ENCODE data around the gene TMEM47.

The TMEM47 gene

DNA sequence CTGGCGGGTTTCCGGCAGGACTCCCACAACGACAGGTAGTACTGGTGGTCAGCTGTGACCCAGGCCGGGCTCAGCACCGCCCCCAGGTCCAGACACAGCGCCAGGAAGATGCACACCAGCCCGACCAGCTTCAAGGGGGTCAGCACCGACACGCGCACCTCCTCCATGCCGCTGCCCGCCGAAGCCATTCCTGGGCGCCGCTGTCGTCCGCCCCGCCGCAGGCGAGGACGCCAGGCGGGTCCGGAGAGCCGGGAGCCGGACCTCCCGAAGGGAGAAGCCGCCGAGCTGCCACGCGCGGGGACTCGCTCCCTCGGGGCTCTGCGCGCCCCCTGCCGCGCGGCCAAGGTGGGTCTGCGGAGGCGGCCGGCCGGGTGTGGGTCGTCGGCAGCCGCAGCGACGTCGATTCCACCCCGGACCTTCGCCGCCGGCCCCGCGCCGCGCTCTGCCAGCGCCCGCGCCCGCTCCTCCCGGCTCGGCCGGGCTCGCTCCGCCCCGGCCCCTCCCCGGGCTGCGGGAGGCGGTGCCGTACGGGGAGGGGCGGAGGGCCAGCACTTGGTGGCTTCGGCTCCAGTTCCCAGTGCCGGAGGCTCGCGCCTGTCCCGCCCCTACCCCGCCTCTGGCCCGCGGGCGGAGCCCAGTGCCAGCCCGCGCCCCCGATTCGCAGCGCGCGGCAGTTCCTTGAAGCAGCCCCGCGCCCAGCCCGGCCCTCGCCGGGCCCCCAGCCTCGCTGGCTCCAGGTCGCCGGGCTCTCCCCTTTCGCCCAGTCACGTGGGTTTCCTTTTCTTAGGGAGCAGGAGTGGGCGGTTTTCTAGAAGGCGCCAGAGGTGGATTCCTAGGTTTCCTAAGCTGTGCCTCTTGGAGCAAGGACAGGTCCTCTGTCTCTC lies at the start of gene TMEM47:
TMEM47 (minus strand) TSS at position 444 of the 884 bp plus-strand sequence; CDS start at position 188, 256 bp downstream.
- peak within 1 kb of the TSS; percentile 68 for H3K27ac ChIP-seq (ENCODE audit: low read depth, low read length)

DNA sequence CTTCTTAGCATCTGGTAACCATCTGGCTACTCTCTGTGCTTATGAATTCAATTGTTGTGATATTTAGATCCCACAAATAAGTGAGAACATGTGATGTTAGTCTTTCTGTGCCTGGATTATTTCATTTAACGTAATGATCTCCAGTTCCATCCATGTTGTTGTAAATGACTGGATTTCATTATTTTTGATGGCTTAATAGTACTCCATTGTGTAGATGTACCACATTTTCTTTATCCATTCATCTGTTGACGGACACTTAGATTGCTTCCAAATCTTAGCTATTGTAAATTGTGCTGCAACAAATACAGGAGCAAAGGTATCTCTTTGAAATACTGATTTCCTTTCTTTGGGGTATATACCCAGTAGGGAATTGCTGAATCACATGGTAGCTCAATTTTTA lies 30.0 kb upstream of the TMEM47 start:
- H3K27ac ChIP-seq (ENCODE audit: low read depth, low read length), result no peak overlapping the region
- no peak overlapping the region for H3K4me3 ChIP-seq (ENCODE audit: low read length)

More for the DNA sequence above, at the start of gene TMEM47:
- Histone ChIP-seq H3K36me3 (ENCODE audit: control insufficient read depth, insufficient read depth, low read length) (no peaks in the 10 kb centered on the region), H3K9ac (ENCODE audit: low read length) (peak within 1 kb of the TSS; percentile 32), H3K4me1 (ENCODE audit: control insufficient read depth, insufficient read depth, low read length) (no peaks in the 10 kb centered on the region), H3K27me3 (ENCODE audit: control insufficient read depth, insufficient read depth, low read length) (no peaks in the 10 kb centered on the region), H3K4me3 (ENCODE audit: low read length) (peak within 1 kb of the TSS; percentile 52)

DNA sequence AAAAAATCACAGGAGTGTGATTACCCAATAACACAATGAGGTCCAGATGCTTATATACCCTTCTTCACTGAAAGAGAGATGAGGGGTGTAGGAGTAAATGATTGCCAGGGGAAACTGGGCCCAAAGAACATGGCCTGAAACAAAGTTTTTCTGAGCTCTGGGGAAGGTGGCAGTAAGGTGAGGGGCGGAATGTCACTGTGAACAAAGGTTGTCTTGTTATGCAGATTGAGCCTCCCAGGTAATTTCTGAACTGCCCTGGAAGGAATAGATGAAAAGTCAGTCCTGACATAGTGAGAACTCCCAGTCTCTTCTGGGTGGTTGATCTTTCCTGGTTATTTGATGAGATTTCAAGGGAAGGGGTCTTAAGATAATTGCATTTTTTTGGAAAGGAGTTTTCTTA lies 2.5 kb upstream of the TMEM47 start:
- no peak overlapping the region for H3K4me3 ChIP-seq (ENCODE audit: low read length)
- no peaks in the 10 kb centered on the region for H3K27me3 ChIP-seq (ENCODE audit: control insufficient read depth, insufficient read depth, low read length)
- H3K27ac ChIP-seq (ENCODE audit: low read depth, low read length), result no peak overlapping the region
- H3K9ac ChIP-seq (ENCODE audit: low read length), result no peak overlapping the region
- H3K36me3 ChIP-seq (ENCODE audit: control insufficient read depth, insufficient read depth, low read length), result no peaks in the 10 kb centered on the region
- H3K4me1 ChIP-seq (ENCODE audit: control insufficient read depth, insufficient read depth, low read length), result no peaks in the 10 kb centered on the region

More for the DNA sequence above, 30.0 kb upstream of the TMEM47 start:
- H3K9ac ChIP-seq (ENCODE audit: low read length), result no peak overlapping the region
- H3K27me3 ChIP-seq (ENCODE audit: control insufficient read depth, insufficient read depth, low read length), result no peaks in the 10 kb centered on the region
- H3K36me3 ChIP-seq (ENCODE audit: control insufficient read depth, insufficient read depth, low read length), result no peaks in the 10 kb centered on the region
- no peaks in the 10 kb centered on the region for H3K4me1 ChIP-seq (ENCODE audit: control insufficient read depth, insufficient read depth, low read length)

DNA sequence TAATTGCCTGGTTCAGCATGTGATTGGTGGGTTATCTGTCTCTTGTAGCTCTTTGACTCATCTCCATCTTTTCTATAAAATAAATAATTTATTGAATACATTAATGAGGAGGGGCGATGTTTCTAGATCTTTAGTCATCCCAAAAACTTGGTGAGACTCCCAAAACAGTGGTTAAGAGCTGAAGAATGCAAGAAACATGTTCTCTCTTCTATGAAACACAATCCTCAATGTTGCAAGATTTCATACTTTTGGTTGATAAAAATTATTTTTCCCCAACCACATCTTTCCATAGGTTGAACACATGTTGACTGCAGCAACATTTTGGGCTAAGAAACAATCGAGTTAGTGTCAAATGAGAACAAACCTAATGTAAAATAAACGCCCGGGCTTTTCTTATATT lies 1.2 kb upstream of the TMEM47 start:
- H3K36me3 ChIP-seq (ENCODE audit: control insufficient read depth, insufficient read depth, low read length), result no peaks in the 10 kb centered on the region

DNA sequence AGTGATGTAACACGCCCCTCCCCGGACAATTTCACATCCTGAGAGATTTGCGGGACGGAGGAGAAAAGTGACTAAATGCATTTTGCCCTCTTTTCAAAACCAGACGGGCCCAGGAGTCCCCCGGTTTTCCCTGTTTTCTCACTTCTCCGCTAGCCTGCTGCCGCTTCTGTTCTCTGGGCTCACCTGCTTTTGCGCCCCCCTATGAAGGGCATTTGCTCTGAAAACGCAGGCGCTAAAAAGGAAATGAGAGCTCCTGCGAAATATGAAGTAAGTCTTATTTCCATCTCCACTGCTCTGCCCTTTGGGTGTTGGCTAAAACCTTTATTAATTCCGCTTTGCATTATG lies 613 bp upstream of the TMEM47 start:
- Histone ChIP-seq H3K4me3 (ENCODE audit: low read length) (peak overlapping the region; percentile 44), H3K4me1 (ENCODE audit: control insufficient read depth, insufficient read depth, low read length) (no peaks in the 10 kb centered on the region), H3K36me3 (ENCODE audit: control insufficient read depth, insufficient read depth, low read length) (no peaks in the 10 kb centered on the region), H3K9ac (ENCODE audit: low read length) (no peak overlapping the region), H3K27ac (ENCODE audit: low read depth, low read length) (peak overlapping the region; percentile 68), H3K27me3 (ENCODE audit: control insufficient read depth, insufficient read depth, low read length) (no peaks in the 10 kb centered on the region)

More for the DNA sequence above, 1.2 kb upstream of the TMEM47 start:
- no peak overlapping the region for H3K9ac ChIP-seq (ENCODE audit: low read length)
- no peak overlapping the region for H3K4me3 ChIP-seq (ENCODE audit: low read length)
- H3K27me3 ChIP-seq (ENCODE audit: control insufficient read depth, insufficient read depth, low read length), result no peaks in the 10 kb centered on the region
- H3K27ac ChIP-seq (ENCODE audit: low read depth, low read length), result no peak overlapping the region
- no peaks in the 10 kb centered on the region for H3K4me1 ChIP-seq (ENCODE audit: control insufficient read depth, insufficient read depth, low read length)

DNA sequence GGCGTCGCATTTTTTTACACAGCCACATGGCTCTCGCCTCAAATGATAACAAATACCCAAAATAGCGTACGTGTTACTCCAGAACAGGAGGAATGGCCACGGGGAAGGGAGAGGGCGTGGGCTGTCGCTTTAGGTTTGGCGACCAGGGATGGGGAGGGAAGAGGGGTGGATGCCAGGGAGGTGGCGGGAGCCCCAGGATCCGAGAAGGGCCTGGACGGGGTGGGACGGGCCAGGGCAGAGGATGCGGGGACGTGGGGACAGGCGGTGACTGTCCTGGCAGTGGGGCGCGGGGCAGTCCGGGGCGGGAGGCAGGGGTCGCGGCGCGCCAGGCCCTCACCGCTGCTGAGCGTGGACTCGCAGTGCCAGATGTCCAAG lies 631 bp downstream of the TMEM47 start:
- Histone ChIP-seq H3K27me3 (ENCODE audit: control insufficient read depth, insufficient read depth, low read length) (no peaks in the 10 kb centered on the region), H3K9ac (ENCODE audit: low read length) (peak overlapping the region; percentile 32), H3K27ac (ENCODE audit: low read depth, low read length) (peak overlapping the region; percentile 65), H3K4me3 (ENCODE audit: low read length) (peak overlapping the region; percentile 52), H3K4me1 (ENCODE audit: control insufficient read depth, insufficient read depth, low read length) (no peaks in the 10 kb centered on the region), H3K36me3 (ENCODE audit: control insufficient read depth, insufficient read depth, low read length) (no peaks in the 10 kb centered on the region)

DNA sequence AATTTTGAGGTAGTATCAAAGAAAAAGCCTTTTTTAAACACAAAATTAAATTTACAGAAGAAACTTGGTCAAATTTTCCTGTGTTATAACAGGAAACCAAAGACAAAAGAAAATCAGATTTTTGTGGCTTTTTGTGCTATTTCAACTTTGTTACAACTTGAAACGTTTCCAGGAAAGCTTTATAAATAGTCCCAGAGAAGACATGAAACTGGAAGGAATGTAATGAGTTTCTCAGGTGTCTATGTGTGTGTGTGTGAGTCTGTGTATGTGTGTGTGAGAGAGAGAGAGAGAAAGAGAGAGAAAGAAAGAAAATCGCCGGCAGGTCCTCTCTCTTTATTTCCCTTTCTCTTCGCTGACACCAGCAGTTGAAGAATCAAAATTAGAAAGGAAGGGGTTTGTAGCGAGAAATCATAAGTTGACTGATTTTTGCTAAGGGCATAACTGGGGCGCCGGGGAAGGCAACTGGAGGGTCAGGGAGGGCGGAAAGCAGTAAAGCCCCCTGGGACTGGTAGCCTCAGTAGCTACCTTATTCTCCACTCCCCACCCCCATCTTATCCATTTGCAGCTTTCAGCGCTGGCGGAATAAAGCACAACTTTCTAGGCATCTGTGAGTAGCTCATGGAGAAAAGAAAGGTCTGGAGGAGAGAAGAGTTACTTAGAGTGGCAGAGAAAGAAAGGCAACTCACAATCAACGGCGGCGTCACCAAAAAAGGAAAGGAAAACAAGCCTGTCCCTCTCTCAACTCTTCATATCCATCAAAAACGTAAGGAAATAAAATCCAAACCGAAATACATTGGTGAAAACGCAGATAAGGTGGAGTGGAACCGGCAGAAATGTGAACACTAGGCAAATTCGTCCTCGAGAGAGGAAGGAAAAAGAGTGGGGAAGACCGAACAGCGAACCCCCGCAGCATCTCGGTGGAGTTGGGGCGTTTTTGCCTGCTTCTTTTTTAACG lies 1.3 kb downstream of the TMEM47 start:
- H3K27me3 ChIP-seq (ENCODE audit: control insufficient read depth, insufficient read depth, low read length), result no peaks in the 10 kb centered on the region
- no peaks in the 10 kb centered on the region for H3K4me1 ChIP-seq (ENCODE audit: control insufficient read depth, insufficient read depth, low read length)
- peak overlapping the region; percentile 52 for H3K4me3 ChIP-seq (ENCODE audit: low read length)
- peak overlapping the region; percentile 65 for H3K27ac ChIP-seq (ENCODE audit: low read depth, low read length)
- H3K9ac ChIP-seq (ENCODE audit: low read length), result peak overlapping the region; percentile 32
- H3K36me3 ChIP-seq (ENCODE audit: control insufficient read depth, insufficient read depth, low read length), result no peaks in the 10 kb centered on the region

DNA sequence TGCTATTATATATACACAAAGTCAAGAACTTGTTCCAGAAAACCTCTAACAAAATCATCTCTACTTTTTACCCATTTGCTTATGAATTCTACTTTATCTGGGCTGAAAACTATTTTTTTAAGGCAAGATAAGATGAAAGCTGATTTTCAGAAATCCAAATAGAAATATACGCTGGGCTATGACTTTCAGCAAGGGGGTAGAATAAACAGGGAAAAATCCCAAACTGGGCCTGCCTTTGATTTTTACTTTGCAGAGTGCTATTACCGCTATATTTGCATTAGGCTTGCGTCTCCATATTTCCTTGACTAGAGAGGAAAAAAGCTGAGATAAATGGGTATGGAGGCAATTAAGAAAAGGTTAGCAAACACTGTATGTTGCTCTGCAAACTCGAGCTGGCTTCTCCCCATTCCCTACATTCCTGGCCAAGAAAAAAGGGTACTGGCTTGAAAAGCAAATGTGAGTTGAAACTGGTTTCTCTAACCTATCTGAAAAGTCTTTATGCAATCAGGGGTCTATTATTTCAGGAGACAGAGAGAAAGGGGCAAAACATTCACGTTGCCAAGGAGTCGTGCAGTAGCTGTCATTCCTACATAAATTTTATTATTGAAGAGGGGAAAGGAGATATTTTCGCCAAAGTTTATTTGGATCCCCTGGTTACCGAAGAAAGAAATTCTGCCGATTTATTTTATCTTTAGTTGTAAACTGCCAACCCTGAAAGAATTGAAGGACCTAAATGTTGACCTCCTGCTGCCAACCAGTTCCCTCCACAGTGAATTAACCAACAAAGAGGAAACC lies 2.2 kb downstream of the TMEM47 start:
- Histone ChIP-seq H3K27ac (ENCODE audit: low read depth, low read length) (peak overlapping the region; percentile 65), H3K9ac (ENCODE audit: low read length) (no peak overlapping the region), H3K27me3 (ENCODE audit: control insufficient read depth, insufficient read depth, low read length) (no peaks in the 10 kb centered on the region), H3K4me1 (ENCODE audit: control insufficient read depth, insufficient read depth, low read length) (no peaks in the 10 kb centered on the region), H3K36me3 (ENCODE audit: control insufficient read depth, insufficient read depth, low read length) (no peaks in the 10 kb centered on the region), H3K4me3 (ENCODE audit: low read length) (peak overlapping the region; percentile 52)

DNA sequence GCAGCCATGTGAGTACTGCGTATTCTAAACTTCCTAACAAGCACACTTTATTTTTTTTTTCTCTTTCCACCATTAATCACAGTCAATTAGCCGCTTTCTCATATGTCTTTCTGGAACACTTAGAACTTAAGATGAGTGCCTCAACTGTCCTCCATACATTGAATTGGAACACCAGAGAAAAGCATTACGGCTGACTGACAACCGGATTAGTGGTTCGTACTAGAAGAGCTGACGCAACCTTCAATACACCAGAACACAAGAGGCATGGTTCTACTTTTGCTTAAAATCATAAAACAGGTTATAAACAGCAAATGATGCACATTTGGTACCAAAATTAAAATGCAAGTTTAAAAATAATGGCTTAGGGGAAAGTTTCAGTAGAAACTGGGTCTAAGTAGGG lies 3.3 kb downstream of the TMEM47 start:
- no peaks in the 10 kb centered on the region for H3K36me3 ChIP-seq (ENCODE audit: control insufficient read depth, insufficient read depth, low read length)
- H3K4me1 ChIP-seq (ENCODE audit: control insufficient read depth, insufficient read depth, low read length), result no peaks in the 10 kb centered on the region
- peak overlapping the region; percentile 56 for H3K27ac ChIP-seq (ENCODE audit: low read depth, low read length)
- H3K4me3 ChIP-seq (ENCODE audit: low read length), result peak overlapping the region; percentile 34
- no peak overlapping the region for H3K9ac ChIP-seq (ENCODE audit: low read length)
- no peaks in the 10 kb centered on the region for H3K27me3 ChIP-seq (ENCODE audit: control insufficient read depth, insufficient read depth, low read length)

DNA sequence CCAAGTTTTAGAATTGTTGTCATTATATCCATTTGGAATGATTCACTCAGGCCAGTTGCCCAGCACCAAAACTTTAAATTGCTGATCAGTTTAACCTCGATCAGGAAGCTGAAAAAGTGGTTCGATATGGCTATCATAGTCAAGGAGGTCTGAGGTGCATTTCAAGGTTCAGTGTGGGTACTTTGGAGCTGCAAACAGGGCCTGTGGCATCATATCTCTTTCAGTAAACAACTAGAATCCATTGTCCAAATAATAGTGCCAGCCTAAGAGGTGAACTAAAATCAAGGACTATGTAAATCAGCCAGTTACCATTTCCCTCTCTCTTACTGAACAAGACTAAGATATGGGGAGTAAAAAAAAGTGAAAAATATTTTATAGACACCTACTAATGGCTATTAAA lies 14.2 kb downstream of the TMEM47 start:
- Histone ChIP-seq H3K27ac (ENCODE audit: low read depth, low read length) (no peak overlapping the region), H3K9ac (ENCODE audit: low read length) (no peak overlapping the region), H3K4me3 (ENCODE audit: low read length) (no peak overlapping the region), H3K27me3 (ENCODE audit: control insufficient read depth, insufficient read depth, low read length) (no peaks in the 10 kb centered on the region), H3K36me3 (ENCODE audit: control insufficient read depth, insufficient read depth, low read length) (no peaks in the 10 kb centered on the region), H3K4me1 (ENCODE audit: control insufficient read depth, insufficient read depth, low read length) (no peaks in the 10 kb centered on the region)

DNA sequence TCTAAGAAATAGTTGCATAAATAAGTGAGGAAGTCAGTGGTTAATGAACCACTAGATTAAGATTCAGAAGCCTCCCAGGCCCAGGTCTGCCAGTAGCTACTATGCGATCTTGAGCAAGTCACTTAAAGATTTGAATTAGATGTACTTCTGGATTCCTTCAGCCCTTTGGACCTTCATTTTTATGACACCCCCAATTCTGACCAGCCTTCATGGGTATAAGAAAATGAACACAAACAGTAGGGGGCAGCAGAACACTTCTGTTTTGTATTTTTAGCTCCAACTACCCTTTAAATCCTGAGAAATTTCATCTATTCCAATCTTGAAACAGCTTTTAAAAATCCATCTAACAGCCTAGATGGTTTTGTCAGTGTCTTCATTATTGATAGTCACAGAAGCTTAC lies 19.0 kb downstream of the TMEM47 start:
- Histone ChIP-seq H3K36me3 (ENCODE audit: control insufficient read depth, insufficient read depth, low read length) (no peaks in the 10 kb centered on the region), H3K9ac (ENCODE audit: low read length) (no peak overlapping the region), H3K27ac (ENCODE audit: low read depth, low read length) (no peak overlapping the region), H3K4me1 (ENCODE audit: control insufficient read depth, insufficient read depth, low read length) (no peaks in the 10 kb centered on the region), H3K4me3 (ENCODE audit: low read length) (no peak overlapping the region), H3K27me3 (ENCODE audit: control insufficient read depth, insufficient read depth, low read length) (no peaks in the 10 kb centered on the region)

DNA sequence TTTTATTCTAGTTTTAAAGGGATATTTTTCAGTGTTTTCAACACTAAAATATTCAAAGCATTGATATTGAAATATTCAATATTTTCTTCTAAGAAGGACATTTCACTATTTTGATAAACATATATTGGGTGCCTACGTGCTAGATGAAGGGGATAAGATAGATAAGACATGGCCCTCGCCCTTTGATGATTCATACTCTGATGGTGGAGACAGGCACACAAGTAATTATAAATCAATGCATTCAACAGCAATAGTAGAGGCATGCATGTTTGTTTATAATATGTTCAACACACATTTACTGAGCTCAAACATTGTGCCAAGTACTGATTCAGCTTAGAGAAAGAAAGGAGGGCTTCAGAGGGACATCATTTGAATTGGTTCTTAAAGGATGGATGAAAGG lies 22.7 kb downstream of the TMEM47 start:
- H3K4me1 ChIP-seq (ENCODE audit: control insufficient read depth, insufficient read depth, low read length), result no peaks in the 10 kb centered on the region
- H3K27me3 ChIP-seq (ENCODE audit: control insufficient read depth, insufficient read depth, low read length), result no peaks in the 10 kb centered on the region
- no peak overlapping the region for H3K27ac ChIP-seq (ENCODE audit: low read depth, low read length)
- H3K4me3 ChIP-seq (ENCODE audit: low read length), result no peak overlapping the region
- no peaks in the 10 kb centered on the region for H3K36me3 ChIP-seq (ENCODE audit: control insufficient read depth, insufficient read depth, low read length)
- H3K9ac ChIP-seq (ENCODE audit: low read length), result no peak overlapping the region

Measured in rectal smooth muscle tissue (tissue), 1 donor.